Ascending aorta (tissue), 2 donors: Measurements from ENCODE around the gene GPC6. TPM values are rescaled to one million over a fixed set of nuclear protein-coding genes. Genes with fewer than 3 reads are reported as not detected.

Source experiments
- DNase-seq, 2 donors: peaks; one replicate each; pipeline ENCODE4 v3.0.0-alpha.2; 2019; ENCODE audit warnings: low spot score in 2 of 2
- H3K27ac ChIP-seq, 2 donors: fragments of 200-600 bp; sonication (generic); one replicate each; pipeline ENCODE4 v1.5.1; 2016 to 2017; ENCODE audit warnings: mild to moderate bottlenecking in 1 of 2
- H3K27me3 ChIP-seq: fragments of 200-600 bp; sonication (generic); one replicate; pipeline ENCODE4 v1.5.1; 2017
- H3K36me3 ChIP-seq, 2 donors: fragments of 200-600 bp; sonication (generic); one replicate each; pipeline ENCODE4 v1.5.1; 2016
- H3K4me1 ChIP-seq, 2 donors: fragments of 200-600 bp; sonication (generic); one replicate each; pipeline ENCODE4 v1.5.1; 2016 to 2017; ENCODE audit warnings: mild to moderate bottlenecking in 1 of 2
- H3K4me3 ChIP-seq, 2 donors: fragments of 200-600 bp; sonication (generic); one replicate each; pipeline ENCODE4 v1.5.1; 2016 to 2017; ENCODE audit warnings: mild to moderate bottlenecking in 1 of 2
- H3K9me3 ChIP-seq, 2 donors: fragments of 200-600 bp; sonication (generic); one replicate each; pipeline ENCODE4 v1.5.1; 2016
- intact Hi-C: fragments of 100-400 bp; cut with DNase I; formaldehyde crosslinking; loops from one replicate; pipeline ENCODE4 v1.15.1; 2023
- total RNA-seq: library from RNA; depleted of rRNA; stranded (reverse); fragments of >200 nt; gene quantifications from one replicate; pipeline ENCODE4 v1.1.0, GENCODE V29; 2016
- TF ChIP-seq, protein P1 (sequence below), 3 experiments: fragments of 200-600 bp in 2 of 3; fragments of 450-650 bp in 1 of 3; sonication (generic) in 2 of 3; IDR thresholded peaks; one replicate each; pipeline ENCODE4 v1.5.1; 2016 to 2019; ENCODE audit warnings: antibody characterized with exemption in 3 of 3, mild to moderate bottlenecking in 1 of 3, moderate library complexity in 1 of 3

GPC6 gene
- total RNA-seq, 1 donor from 2014 or later, result 23.2 TPM

DNA sequence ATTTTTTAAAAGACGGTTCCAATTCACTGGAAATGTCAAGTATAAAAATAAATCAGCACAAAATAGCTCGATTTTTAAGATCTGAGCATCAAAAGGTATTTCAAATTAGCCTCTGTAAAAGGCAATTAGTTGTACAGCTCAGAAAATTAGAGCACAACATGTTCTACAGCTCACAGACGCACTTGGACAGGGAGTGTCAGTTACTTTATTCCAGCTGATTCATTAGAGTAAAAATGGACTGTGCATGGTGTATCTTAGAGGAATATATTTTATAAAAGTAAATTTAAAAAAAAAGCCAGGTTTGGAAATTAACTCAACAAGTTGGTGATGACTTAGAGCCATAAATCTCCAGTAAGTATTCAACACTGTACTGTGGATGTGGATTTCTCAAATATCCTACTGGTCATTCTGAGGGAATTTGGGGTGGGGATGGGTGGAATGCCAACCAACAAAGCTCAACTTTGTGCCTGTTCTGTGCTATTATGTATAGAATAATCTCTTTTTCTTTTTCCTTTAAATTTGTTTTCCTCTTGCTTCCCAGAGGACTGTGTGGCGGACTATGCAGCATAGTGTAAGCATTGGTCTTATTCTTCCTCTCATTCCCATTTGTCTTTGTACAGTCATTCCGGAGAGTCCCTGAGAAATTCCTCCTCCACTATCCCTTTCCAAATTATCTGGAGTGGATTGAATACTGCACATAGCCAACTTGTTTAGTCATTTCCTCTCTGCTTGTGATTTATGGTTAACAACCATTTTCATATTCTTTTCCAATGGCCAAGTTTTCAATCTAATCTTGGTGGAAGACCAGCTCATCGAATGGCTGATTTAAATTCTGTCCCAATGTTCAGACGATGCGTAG, 1083.6 kb downstream of the GPC6 start:
- Histone ChIP-seq H3K9me3 (no peaks in the 10 kb centered on the region), H3K4me3 (no peak overlapping the region), H3K27ac (peak overlapping the region in 1 of 2 donors; percentile 42), H3K27me3 (no peaks in the 10 kb centered on the region), H3K36me3 (no peaks in the 10 kb centered on the region), H3K4me1 (no peaks in the 10 kb centered on the region)
- intact Hi-C loops, result no loop called here
- no peak for DNase-seq
- TF ChIP-seq, protein P1, sequence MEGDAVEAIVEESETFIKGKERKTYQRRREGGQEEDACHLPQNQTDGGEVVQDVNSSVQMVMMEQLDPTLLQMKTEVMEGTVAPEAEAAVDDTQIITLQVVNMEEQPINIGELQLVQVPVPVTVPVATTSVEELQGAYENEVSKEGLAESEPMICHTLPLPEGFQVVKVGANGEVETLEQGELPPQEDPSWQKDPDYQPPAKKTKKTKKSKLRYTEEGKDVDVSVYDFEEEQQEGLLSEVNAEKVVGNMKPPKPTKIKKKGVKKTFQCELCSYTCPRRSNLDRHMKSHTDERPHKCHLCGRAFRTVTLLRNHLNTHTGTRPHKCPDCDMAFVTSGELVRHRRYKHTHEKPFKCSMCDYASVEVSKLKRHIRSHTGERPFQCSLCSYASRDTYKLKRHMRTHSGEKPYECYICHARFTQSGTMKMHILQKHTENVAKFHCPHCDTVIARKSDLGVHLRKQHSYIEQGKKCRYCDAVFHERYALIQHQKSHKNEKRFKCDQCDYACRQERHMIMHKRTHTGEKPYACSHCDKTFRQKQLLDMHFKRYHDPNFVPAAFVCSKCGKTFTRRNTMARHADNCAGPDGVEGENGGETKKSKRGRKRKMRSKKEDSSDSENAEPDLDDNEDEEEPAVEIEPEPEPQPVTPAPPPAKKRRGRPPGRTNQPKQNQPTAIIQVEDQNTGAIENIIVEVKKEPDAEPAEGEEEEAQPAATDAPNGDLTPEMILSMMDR (IDR thresholded peaks at IDR 0.05), result no peak

DNA sequence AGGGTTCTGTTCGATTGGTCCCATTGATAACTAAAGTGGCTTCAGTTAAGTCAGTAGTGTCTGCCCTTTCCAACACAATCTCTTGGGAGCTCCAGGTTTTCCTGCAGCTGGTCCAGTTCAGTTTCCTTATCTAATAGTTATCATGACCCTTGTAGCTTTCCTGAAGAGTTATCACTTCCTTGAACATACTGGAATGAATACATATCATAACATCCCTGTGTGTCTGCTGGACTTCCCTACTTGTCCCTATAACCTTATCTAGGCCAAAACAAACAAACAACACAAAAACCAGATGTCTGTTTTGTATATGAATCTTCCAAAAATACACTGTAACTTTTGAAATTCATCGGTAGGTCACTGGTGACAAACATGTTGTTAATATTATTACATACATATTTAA, 1085.3 kb downstream of the GPC6 start:
- DNase-seq, result no peak
- intact Hi-C loops, result no loop called here
- no peaks in the 10 kb centered on the region for H3K9me3 ChIP-seq
- no peaks in the 10 kb centered on the region for H3K27me3 ChIP-seq
- no peak overlapping the region for H3K27ac ChIP-seq
- no peaks in the 10 kb centered on the region for H3K36me3 ChIP-seq
- no peak overlapping the region for H3K4me3 ChIP-seq
- TF ChIP-seq, protein P1 (IDR thresholded peaks at IDR 0.05), result no peak
- no peaks in the 10 kb centered on the region for H3K4me1 ChIP-seq

DNA sequence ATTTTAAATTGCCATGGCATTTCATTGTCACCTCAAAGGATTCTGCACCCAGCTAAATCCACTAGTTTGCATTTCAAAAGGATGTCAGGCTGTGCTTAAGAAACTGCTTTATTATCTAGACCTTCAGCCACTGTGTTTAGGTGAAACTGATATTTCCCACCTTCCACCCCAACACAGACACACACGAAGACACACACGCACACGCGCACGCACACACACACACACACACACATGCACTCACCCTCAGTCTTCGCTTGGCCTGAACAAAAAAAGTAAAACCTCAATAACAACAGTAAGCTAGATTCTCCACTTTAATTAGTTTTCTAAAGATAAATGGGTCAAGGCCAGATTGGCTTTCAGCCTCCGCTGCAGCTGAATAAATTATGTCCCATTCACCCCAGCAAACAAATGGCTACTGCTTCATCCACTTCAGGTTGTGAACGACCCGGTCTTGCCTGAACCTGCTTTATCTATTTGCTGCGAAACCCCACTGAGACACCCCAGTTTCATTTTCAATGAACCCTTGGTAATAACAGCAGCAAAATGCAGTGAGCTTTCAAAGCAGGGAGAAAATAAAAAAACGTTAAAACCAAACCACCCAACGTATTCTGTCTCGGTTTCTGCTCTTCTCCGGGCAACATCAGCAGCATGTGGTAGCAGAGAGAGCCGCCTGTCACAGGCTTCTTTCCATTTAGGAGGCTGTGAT, 1086.1 kb downstream of the GPC6 start:
- H3K4me3 ChIP-seq, result no peak overlapping the region
- intact Hi-C loops, result no loop called here
- no peaks in the 10 kb centered on the region for H3K27me3 ChIP-seq
- no peaks in the 10 kb centered on the region for H3K9me3 ChIP-seq
- peaks cover 0 to 2% of the 10 kb centered on the region in 2 donors for H3K4me1 ChIP-seq
- no peak overlapping the region for H3K27ac ChIP-seq
- no peaks in the 10 kb centered on the region for H3K36me3 ChIP-seq
- DNase-seq, result no peak
- TF ChIP-seq, protein P1 (IDR thresholded peaks at IDR 0.05), result no peak

DNA sequence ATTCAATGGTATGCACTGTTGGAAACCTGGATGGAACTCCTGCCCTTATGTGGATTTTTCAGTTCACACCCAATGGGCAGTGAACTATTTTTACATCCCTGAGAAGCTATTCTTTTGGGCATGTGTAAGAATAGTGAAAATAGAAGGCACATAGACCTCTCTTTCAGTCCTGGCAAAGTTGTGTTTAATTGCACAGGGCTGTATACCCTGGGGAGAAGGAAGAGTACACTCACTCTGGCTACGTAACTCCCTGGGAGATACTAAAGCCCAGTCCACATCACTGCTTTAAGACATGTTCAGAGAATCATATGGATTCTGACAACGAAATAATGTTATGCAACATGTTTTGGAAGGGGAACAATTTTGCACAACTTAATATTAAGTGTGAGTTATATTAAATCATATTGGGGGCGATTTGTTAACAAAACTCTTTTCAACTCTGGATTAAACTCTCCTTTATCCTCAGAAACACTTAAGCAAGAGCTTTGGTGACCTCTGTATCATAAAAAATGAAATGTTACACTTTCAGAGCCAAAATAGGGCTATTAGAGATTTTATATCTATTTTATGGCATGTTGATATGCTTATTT, 1086.8 kb downstream of the GPC6 start:
- Histone ChIP-seq H3K4me1 (peaks cover 0 to 2% of the 10 kb centered on the region in 2 donors), H3K9me3 (no peaks in the 10 kb centered on the region), H3K27ac (no peak overlapping the region), H3K4me3 (no peak overlapping the region), H3K36me3 (no peaks in the 10 kb centered on the region), H3K27me3 (no peaks in the 10 kb centered on the region)
- intact Hi-C loops, result no loop called here
- DNase-seq, result no peak
- TF ChIP-seq, protein P1 (IDR thresholded peaks at IDR 0.05), result no peak

DNA sequence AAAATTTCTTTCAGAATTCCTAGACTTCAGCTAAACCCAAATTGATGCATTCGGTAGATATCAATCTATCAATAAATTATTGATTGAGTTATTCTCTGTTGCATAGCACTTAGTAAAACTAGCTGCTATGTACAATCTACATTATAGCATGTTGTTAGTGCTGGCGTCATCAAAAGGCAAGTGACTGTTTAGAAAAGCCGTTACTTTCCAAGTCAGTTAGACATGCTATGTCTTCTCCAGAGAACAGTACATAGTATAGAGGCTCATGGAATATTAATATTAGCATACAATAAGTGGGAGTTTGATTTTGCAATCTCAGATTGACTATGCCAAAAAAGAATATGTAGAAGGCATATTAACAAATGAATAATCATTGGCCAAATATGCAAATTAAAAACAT, 1087.3 kb downstream of the GPC6 start:
- Histone ChIP-seq H3K27ac (no peak overlapping the region), H3K27me3 (no peaks in the 10 kb centered on the region), H3K36me3 (no peaks in the 10 kb centered on the region), H3K4me1 (peaks cover 0 to 2% of the 10 kb centered on the region in 2 donors), H3K9me3 (no peaks in the 10 kb centered on the region), H3K4me3 (no peak overlapping the region)
- intact Hi-C loops, result no loop called here
- TF ChIP-seq, protein P1 (IDR thresholded peaks at IDR 0.05), result no peak
- DNase-seq, result no peak
